ENCODE data around the gene PAK5. TPM values are rescaled to one million over a fixed set of nuclear protein-coding genes. Genes with fewer than 3 reads are reported as not detected.

The PAK5 gene
- total RNA-seq, 2 donors from 2014 or later = not detected

DNA sequence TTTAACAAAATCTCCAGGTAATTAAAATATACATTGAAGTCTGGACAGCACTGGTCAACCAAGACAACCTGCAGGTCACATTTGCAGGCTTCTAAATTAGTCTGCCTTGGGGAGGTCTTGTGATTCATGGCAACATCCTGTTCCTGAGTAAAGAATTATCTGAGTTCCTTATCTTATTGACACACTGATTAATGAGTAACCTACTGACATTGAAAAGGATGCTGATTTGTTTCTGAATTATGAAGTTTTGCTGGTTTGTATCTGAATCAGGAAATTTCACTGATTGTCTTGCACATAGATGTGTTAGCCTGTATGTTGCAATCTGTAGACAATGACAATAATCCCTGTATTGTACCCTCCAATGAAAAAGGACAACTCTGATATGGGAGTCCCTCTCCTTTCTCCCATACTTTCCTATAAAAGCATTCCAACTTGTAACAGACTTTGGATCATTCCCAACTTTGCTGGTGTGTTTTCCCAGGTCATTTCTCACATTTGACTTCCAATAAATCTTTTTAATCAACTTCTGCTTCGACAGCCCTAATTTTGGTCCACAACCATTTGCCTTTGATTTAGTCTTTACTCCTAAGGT is 244.5 kb downstream of the PAK5 start:
- H3K27ac Mint-ChIP-seq = no peak overlapping the region
- no peaks in the 10 kb centered on the region for H3K36me3 Mint-ChIP-seq (ENCODE audit: low read depth)
- H3K9me3 ChIP-seq (ENCODE audit: control insufficient read depth, low read length, poor library complexity, severe bottlenecking) = no peaks in the 10 kb centered on the region
- H3K27me3 Mint-ChIP-seq = no peaks in the 10 kb centered on the region
- H3K4me3 Mint-ChIP-seq = no peak overlapping the region
- ATAC-seq = no peak
- DNase-seq = no peak
- no peaks in the 10 kb centered on the region for H3K4me1 Mint-ChIP-seq

DNA sequence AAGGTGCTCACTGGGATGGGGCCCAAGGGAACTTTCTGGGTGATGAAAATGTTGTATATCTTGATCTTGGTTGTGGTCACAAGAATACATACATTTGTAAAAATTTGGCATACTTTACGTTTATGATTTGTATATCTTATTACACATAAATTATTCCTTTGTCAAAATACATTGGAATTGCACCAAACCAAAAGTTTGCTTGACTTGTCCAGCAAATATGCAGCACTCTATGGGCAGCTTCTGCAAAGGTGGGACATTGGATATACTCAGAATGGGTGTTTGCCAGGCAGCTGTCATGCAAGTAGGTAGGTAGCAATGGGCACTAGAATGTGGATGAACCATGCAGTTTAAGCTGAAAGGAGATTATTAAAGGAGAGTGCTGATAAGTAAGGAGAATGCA is 246.5 kb downstream of the PAK5 start:
- DNase-seq = no peak
- H3K4me1 Mint-ChIP-seq = no peaks in the 10 kb centered on the region
- no peak for ATAC-seq
- no peak overlapping the region for H3K27ac Mint-ChIP-seq
- H3K4me3 Mint-ChIP-seq = no peak overlapping the region
- peaks cover 11% of the 10 kb centered on the region for H3K27me3 Mint-ChIP-seq
- H3K9me3 ChIP-seq (ENCODE audit: control insufficient read depth, low read length, poor library complexity, severe bottlenecking) = no peaks in the 10 kb centered on the region
- H3K36me3 Mint-ChIP-seq (ENCODE audit: low read depth) = no peaks in the 10 kb centered on the region

DNA sequence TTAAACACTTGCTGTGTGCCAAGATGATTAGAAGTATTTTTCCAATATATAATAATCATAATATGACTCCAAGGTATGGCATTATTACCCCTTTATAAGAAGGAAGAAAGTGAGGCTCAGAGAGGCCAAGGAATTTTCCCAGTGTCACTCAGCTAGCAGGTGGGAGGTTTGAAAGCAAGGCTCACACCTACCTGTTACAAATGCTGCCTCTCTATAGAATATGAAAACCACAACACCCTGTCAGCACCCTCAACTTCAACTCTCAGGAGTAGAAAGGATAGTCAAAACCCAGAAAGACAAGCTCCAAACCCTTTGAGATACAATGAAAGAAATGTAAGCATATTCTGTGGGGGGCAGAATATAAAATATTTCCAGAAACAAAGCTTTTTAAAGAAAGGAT is 247.8 kb downstream of the PAK5 start:
- ATAC-seq = no peak
- no peaks in the 10 kb centered on the region for H3K36me3 Mint-ChIP-seq (ENCODE audit: low read depth)
- H3K4me3 Mint-ChIP-seq = no peak overlapping the region
- H3K27ac Mint-ChIP-seq = no peak overlapping the region
- H3K9me3 ChIP-seq (ENCODE audit: control insufficient read depth, low read length, poor library complexity, severe bottlenecking) = no peaks in the 10 kb centered on the region
- H3K4me1 Mint-ChIP-seq = no peaks in the 10 kb centered on the region
- no peak for DNase-seq
- peaks cover 18% of the 10 kb centered on the region for H3K27me3 Mint-ChIP-seq

DNA sequence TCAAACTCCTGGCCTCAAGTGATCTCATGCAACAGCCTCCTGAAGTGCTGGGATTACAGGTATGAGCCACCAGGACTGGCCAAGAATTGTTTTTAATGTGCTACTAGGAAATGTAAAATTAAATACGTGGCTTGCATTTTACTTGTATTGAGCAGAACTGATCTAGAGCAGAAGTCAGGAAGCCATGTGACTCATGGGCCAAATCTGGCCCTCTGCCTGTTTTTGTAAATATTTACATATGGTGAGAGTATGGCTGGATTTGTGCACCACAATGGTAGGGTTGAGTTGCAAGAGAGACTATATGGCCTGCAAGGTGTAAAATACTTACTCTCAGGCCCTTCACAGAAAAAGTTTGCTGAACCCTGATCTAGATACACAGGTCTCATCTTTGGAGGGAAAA is 248.7 kb downstream of the PAK5 start:
- H3K27me3 Mint-ChIP-seq = peaks cover 27% of the 10 kb centered on the region
- no peak overlapping the region for H3K4me3 Mint-ChIP-seq
- H3K27ac Mint-ChIP-seq = no peak overlapping the region
- DNase-seq = no peak
- no peaks in the 10 kb centered on the region for H3K9me3 ChIP-seq (ENCODE audit: control insufficient read depth, low read length, poor library complexity, severe bottlenecking)
- no peaks in the 10 kb centered on the region for H3K4me1 Mint-ChIP-seq
- H3K36me3 Mint-ChIP-seq (ENCODE audit: low read depth) = no peaks in the 10 kb centered on the region
- no peak for ATAC-seq

DNA sequence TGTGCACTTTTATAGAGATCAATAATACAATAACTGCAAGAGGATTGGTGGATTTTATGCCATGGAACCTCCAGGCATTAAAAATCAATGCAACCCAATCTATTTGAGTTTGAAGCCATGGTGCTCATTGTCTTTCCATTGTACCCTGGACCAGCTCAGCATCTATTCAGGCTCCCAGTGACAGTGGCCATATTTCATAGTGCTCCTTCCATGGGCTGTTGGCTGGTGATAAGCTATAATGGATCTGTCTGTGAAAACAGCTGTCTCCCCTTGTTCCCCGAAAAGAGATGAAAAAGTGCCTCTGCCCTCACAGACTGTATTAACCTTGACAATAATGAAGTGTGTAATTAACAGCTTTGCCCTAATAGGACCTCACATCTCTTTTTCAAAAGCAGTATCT is 250.2 kb downstream of the PAK5 start:
- no peaks in the 10 kb centered on the region for H3K9me3 ChIP-seq (ENCODE audit: control insufficient read depth, low read length, poor library complexity, severe bottlenecking)
- Mint-ChIP-seq H3K27ac (no peak overlapping the region), H3K36me3 (ENCODE audit: low read depth) (no peaks in the 10 kb centered on the region), H3K27me3 (peaks cover 27% of the 10 kb centered on the region), H3K4me1 (no peaks in the 10 kb centered on the region), H3K4me3 (no peak overlapping the region)
- DNase-seq (no peak), ATAC-seq (no peak)

DNA sequence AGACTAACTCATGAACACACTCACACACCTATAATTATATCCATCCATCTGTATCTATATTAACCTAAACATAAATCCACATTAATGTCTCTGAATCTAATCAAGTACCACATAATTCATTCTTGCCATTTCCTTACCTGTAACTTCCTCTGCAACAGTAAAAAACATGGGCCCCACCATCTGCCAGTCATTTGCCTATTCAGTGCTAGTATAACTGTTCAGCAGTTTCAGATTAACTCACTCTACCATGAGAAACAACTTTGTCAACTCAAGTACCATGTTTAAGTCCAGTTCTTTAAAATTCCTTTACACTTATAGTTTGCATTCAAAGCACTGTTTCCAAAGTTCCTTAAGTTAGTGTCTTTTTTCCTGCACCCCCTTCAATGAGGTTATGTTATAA is 255.7 kb downstream of the PAK5 start:
- H3K36me3 Mint-ChIP-seq (ENCODE audit: low read depth) = no peaks in the 10 kb centered on the region
- H3K4me3 Mint-ChIP-seq = no peak overlapping the region
- peaks cover 18% of the 10 kb centered on the region for H3K27me3 Mint-ChIP-seq
- H3K27ac Mint-ChIP-seq = no peak overlapping the region
- no peaks in the 10 kb centered on the region for H3K9me3 ChIP-seq (ENCODE audit: control insufficient read depth, low read length, poor library complexity, severe bottlenecking)
- no peaks in the 10 kb centered on the region for H3K4me1 Mint-ChIP-seq
- ATAC-seq (no peak), DNase-seq (no peak)

DNA sequence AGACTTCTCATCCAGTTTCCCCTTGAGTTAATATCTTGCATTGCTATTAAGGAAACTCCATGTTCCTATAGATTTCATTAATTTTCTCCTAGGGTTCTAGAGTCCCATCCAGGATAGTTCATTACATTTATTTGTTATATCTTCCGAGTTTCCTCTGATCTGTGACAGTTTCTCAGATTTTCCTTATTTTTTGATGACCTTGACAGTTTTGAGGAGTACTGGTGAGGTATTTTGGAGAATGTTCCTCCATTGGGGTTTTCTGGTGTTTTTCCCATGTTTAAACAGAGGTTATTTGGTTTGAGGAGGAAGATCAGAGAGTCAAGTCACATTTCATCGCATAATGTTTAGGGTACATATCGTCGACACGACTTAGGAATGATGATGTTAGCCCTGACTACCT is 256.7 kb downstream of the PAK5 start:
- H3K4me1 Mint-ChIP-seq = no peaks in the 10 kb centered on the region
- no peaks in the 10 kb centered on the region for H3K36me3 Mint-ChIP-seq (ENCODE audit: low read depth)
- ATAC-seq (no peak), DNase-seq (no peak)
- H3K9me3 ChIP-seq (ENCODE audit: control insufficient read depth, low read length, poor library complexity, severe bottlenecking) = no peaks in the 10 kb centered on the region
- H3K27ac Mint-ChIP-seq = no peak overlapping the region
- peaks cover 13% of the 10 kb centered on the region for H3K27me3 Mint-ChIP-seq
- no peak overlapping the region for H3K4me3 Mint-ChIP-seq

DNA sequence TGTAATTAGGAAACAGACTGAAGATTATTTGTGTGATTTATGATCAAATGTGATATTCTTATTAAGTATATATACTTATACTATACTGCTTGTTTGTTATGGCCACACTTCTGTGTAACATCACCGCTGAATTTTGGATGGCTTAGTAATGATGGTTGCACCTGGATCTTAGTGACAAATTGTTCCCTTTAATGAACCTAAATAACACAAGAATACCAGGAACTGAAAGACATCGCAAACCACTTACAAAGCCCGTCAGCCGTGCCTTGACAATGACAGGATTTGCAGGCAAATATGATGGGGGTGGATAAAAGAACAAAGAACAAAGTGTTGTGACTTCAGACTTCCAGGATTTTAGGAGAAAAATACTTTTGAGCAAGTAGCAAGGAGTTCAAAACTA is 257.4 kb downstream of the PAK5 start:
- H3K9me3 ChIP-seq (ENCODE audit: control insufficient read depth, low read length, poor library complexity, severe bottlenecking) = no peaks in the 10 kb centered on the region
- DNase-seq (no peak), ATAC-seq (no peak)
- peaks cover 9% of the 10 kb centered on the region for H3K27me3 Mint-ChIP-seq
- no peak overlapping the region for H3K27ac Mint-ChIP-seq
- H3K4me1 Mint-ChIP-seq = no peaks in the 10 kb centered on the region
- no peaks in the 10 kb centered on the region for H3K36me3 Mint-ChIP-seq (ENCODE audit: low read depth)
- H3K4me3 Mint-ChIP-seq = no peak overlapping the region

DNA sequence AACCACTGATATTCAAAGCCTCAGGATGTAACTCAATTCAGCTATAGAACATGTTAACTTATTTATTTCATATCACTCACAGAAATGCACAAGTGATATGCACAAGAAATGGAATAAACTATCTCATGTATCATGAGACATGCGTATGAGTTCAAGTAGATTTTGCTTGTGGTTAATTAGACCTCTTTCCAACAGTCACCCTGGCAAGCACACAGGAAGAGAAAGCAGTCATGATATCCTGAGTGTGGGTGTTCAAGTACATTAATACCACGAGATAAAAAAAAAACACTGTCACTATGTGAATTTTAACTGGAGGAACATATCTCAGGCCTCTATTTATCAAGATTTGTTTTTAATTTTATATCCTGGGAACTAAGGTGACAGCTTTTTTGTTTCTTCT is 260.3 kb downstream of the PAK5 start:
- no peak for ATAC-seq
- peaks cover 13% of the 10 kb centered on the region for H3K27me3 Mint-ChIP-seq
- no peak overlapping the region for H3K4me3 Mint-ChIP-seq
- no peaks in the 10 kb centered on the region for H3K36me3 Mint-ChIP-seq (ENCODE audit: low read depth)
- H3K9me3 ChIP-seq (ENCODE audit: control insufficient read depth, low read length, poor library complexity, severe bottlenecking) = no peaks in the 10 kb centered on the region
- H3K4me1 Mint-ChIP-seq = no peaks in the 10 kb centered on the region
- no peak overlapping the region for H3K27ac Mint-ChIP-seq
- no peak for DNase-seq

DNA sequence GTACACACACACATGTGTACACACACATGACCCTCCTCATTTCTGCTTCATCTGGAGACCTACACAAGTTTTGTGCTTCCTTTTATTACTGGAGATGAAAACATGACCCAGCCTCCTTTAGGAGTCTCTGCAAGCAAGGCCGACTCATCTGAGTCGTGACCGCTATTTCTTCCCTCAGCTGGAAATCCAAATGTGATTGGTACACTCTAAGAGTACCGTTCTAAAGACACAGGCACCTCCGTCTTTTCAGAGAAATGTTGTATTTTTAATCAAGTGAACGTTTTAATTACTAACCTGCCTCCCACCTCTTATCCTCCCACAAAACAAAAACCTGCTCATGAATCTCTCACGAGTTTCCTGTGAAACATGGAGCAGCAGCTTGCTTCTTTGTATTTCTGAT is 261.5 kb downstream of the PAK5 start:
- no peak for DNase-seq
- Mint-ChIP-seq H3K4me1 (no peaks in the 10 kb centered on the region), H3K27ac (no peak overlapping the region), H3K27me3 (peaks cover 13% of the 10 kb centered on the region), H3K4me3 (no peak overlapping the region), H3K36me3 (ENCODE audit: low read depth) (no peaks in the 10 kb centered on the region)
- H3K9me3 ChIP-seq (ENCODE audit: control insufficient read depth, low read length, poor library complexity, severe bottlenecking) = no peaks in the 10 kb centered on the region
- ATAC-seq = no peak

DNA sequence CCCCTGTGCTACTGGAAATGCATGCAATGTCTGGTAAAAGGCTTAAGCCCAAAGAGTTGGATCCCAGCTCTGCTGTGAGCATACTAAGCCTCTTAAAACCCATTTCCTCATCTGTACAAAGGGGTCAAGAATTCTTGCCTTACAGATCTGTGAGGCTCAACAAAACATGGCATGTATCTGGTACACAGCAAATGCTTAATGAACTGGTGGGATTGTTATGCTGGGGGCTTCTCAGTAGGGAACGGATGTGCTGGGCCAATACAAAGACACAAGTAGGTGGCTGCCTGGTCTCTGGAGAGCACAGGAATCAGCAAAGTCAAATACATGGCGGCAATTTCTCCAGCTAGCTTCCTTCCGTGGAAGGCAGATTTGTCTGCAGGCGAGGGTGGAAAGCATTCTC is 262.2 kb downstream of the PAK5 start:
- DNase-seq (no peak), ATAC-seq (no peak)
- H3K4me1 Mint-ChIP-seq = no peaks in the 10 kb centered on the region
- H3K4me3 Mint-ChIP-seq = no peak overlapping the region
- no peaks in the 10 kb centered on the region for H3K9me3 ChIP-seq (ENCODE audit: control insufficient read depth, low read length, poor library complexity, severe bottlenecking)
- H3K27ac Mint-ChIP-seq = no peak overlapping the region
- peaks cover 13% of the 10 kb centered on the region for H3K27me3 Mint-ChIP-seq
- H3K36me3 Mint-ChIP-seq (ENCODE audit: low read depth) = no peaks in the 10 kb centered on the region

DNA sequence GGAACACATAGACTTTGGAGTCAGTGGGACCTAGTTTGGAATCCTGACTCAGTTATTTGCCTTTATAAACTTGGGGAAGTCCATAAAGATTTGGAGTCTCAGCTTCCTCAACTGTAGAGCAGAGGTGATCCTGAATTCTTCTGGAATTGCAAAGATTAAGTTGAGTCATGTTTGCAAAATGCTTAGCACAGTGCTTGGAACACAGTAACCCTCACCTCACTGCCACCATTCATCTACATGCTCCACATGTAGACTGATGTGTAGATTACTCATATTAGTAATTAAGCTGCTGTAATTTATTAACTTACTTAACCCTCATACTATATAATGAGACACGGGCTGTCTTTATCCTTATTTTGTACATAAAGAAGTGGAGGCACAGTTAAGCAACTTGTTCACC is 263.0 kb downstream of the PAK5 start:
- H3K9me3 ChIP-seq (ENCODE audit: control insufficient read depth, low read length, poor library complexity, severe bottlenecking) = no peaks in the 10 kb centered on the region
- no peak overlapping the region for H3K27ac Mint-ChIP-seq
- no peaks in the 10 kb centered on the region for H3K4me1 Mint-ChIP-seq
- no peaks in the 10 kb centered on the region for H3K36me3 Mint-ChIP-seq (ENCODE audit: low read depth)
- peaks cover 13% of the 10 kb centered on the region for H3K27me3 Mint-ChIP-seq
- DNase-seq = no peak
- H3K4me3 Mint-ChIP-seq = no peak overlapping the region
- no peak for ATAC-seq

DNA sequence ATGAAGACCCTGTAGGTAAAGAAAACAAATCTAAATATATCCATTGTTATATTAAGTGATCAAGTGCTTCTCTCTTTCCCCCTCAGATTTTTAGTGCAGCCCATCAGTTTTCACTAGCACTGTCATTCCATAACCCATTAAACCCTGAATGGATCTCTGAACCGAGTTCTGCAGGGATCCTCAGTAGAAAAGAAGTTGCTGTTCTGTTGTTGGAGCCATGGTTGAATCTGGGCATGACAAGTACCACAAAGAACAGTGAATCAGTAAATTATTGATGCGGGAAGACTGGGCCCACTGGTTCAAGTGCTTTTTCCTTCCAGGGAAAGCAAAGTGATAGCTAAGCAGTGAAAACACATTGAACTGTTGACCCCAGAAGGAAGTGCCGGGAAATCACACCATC is 264.1 kb downstream of the PAK5 start:
- H3K4me1 Mint-ChIP-seq = no peaks in the 10 kb centered on the region
- no peaks in the 10 kb centered on the region for H3K36me3 Mint-ChIP-seq (ENCODE audit: low read depth)
- H3K4me3 Mint-ChIP-seq = no peak overlapping the region
- ATAC-seq (no peak), DNase-seq (no peak)
- no peaks in the 10 kb centered on the region for H3K9me3 ChIP-seq (ENCODE audit: control insufficient read depth, low read length, poor library complexity, severe bottlenecking)
- peaks cover 13% of the 10 kb centered on the region for H3K27me3 Mint-ChIP-seq
- no peak overlapping the region for H3K27ac Mint-ChIP-seq

DNA sequence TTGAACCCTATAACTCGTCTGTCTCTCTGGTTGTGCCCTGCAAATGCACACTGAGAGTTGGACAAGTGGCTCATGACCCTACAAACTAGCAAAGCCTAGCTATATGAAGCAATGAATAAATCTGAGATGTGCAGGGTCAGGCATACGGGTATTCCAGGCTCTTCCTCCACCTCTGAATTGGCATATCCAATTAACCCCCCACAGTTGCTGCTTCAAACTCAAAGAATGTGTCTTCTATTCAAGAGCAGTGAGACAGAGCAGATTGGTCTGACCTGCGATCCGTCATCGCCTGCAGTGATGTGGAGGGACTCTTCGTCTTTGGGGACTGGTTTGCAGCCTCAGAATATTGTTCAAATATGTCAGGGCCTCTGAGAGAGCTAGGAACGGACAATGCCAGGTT is 264.7 kb downstream of the PAK5 start:
- H3K4me1 Mint-ChIP-seq = no peaks in the 10 kb centered on the region
- H3K27ac Mint-ChIP-seq = no peak overlapping the region
- DNase-seq (no peak), ATAC-seq (no peak)
- no peaks in the 10 kb centered on the region for H3K9me3 ChIP-seq (ENCODE audit: control insufficient read depth, low read length, poor library complexity, severe bottlenecking)
- no peaks in the 10 kb centered on the region for H3K36me3 Mint-ChIP-seq (ENCODE audit: low read depth)
- peaks cover 13% of the 10 kb centered on the region for H3K27me3 Mint-ChIP-seq
- no peak overlapping the region for H3K4me3 Mint-ChIP-seq
